Activated gamma-delta T cell treated with Interleukin-2 at 50 U/mL for 16 hours (primary cell): ENCODE results near the gene GPR68.

Experiments used
- DNase-seq: peaks from one replicate; pipeline ENCODE4 v3.0.0-alpha.2; 2020

Gene GPR68, protein sequence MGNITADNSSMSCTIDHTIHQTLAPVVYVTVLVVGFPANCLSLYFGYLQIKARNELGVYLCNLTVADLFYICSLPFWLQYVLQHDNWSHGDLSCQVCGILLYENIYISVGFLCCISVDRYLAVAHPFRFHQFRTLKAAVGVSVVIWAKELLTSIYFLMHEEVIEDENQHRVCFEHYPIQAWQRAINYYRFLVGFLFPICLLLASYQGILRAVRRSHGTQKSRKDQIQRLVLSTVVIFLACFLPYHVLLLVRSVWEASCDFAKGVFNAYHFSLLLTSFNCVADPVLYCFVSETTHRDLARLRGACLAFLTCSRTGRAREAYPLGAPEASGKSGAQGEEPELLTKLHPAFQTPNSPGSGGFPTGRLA

DNA sequence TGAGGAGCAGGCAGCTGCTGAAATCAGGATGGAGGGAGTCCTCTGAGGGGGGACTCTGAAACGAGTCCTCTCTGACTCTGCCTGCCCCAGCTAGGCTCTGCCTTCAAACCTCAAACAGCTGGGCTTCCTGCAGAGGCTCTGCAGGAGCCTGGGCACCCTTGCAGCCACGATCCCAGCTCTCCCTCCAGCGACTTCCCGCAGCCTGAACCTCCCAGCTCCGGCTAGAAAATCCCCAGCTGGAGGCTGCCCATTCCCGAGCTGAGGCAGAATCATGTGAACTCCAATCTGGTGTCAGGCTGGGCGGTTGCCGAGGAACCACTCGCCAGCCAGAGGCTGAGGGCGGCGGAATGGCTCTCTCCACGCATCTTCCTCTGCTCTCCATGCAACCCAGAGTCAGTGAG, at the start of gene GPR68:
GPR68 (minus strand) TSS at position 204 of the 401 bp plus-strand sequence. CDS start 9,654 bp downstream, outside the sequence.
- peak; percentile 34 for DNase-seq

DNA sequence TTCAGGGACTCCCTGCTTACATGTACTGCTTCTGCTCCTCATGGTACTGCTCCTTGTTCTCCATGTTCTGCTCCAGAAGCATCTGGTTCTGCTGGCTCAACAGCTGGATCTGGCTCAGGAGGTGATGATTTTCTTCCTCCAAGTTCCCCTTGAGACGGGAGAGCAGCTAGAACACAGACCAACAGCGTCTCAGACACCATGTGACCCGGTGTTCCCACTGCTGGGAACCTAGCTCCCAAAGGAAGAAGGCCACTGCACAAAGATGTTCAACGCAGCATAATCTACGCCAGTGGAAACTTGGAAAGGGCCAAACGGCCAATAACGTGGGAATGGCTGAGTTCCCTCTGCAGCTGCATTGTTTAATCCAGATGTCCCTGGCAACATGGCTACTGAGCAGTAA, 49.6 kb upstream of the GPR68 start:
- DNase-seq, result no peak

DNA sequence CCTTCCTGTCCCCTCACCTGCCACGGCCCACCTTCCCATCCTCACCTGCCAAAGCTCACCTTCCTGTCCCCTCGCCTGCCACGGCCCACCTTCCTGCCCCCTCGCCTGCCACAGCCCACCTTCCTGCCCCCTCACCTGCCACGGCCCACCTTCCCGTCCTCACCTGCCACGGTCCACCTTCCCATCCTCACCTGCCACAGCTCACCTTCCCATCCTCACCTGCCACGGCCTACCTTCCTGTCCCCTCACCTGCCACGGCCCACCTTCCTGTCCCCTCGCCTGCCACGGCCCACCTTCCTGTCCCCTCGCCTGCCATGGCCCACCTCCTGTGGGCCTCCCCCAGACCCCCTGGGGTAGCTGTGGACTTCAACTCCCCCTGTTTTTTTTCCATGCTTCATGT, 48.8 kb upstream of the GPR68 start:
- DNase-seq, result no peak

DNA sequence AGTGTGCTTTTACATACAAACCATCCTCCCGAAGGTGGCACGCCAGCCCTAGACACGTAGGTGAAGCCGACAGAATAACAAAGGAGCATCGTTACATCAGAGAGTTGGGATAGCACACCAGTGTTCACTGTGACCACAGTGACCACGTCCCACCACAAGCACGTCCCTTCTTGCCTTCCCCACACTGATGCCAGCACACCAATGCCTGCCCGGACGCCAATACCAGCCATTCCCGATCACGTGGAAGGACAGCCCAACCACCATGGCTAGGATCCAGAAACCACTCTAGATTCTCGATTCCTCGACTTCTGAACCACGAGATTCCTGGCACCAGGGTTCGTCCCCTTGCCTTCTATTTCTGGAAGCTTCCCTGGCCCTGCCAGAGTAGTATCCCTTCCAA, 48.0 kb upstream of the GPR68 start:
- DNase-seq, result no peak

DNA sequence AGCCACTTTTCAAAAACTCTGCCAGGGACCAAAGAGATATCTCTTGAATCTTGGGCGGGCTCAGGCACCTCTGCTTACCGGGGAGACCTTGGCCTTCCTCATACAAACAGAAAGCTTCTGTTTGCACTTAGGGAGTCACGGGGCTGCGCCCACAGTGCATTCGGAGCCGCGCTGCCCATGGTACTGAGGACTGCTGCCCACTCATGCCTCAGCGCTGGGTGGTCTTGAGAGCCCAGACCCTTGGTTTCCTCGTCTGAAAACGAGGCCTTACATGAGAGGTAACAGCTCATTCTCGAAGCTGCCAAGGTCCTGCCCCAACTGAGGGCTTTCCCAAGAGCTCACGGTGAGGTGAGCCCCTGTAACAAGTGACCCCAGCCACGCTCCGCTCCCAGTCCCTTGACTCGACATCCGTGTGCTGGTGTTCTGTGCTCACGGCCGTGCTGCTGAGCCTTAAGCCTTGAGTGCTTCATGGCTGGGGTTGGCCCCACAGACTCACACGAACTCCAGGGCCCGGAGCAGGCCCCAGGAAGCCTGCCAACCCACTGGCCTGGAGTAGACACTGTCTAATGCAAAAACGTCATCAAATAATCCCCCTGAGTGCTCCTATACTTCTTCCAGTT, 47.4 kb upstream of the GPR68 start:
- no peak for DNase-seq

DNA sequence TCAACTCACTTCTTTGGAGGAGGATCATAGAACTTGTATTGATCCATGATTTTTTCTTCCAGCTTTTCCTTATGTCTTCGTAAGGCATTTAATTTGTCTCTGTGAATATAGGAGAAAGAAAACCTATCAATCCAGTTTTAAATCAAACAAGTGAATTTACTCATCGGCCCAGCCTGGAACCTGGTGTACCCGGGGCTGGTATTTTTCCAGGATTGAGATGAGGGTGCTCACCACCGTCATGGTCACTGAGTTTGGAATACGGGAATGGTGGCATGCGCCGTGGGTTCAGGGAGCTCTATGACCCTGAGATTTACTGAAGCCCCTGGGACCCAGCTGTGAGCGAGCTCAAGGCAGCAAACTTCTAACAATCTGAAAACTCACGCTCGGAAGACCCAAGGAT, 46.5 kb upstream of the GPR68 start:
- DNase-seq, result no peak

DNA sequence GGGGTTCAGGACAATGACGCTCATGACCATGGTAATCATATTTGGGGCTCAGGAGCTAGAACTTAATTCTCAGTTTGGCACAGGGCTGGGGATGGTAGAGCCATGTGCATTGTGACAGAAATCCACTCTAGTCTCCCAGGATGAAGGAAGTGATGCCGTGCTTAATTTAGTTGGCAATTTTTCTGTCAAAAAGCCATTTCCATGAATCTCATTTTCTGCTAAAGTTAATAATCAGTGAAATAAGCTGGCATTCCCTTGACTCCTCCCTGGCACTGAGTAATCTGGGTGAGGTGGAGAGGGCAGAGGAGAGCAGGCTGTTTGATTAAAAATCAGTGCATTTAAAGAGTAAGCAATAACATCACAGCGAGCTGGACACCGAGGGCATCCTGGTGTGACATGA, 45.0 kb upstream of the GPR68 start:
- no peak for DNase-seq

DNA sequence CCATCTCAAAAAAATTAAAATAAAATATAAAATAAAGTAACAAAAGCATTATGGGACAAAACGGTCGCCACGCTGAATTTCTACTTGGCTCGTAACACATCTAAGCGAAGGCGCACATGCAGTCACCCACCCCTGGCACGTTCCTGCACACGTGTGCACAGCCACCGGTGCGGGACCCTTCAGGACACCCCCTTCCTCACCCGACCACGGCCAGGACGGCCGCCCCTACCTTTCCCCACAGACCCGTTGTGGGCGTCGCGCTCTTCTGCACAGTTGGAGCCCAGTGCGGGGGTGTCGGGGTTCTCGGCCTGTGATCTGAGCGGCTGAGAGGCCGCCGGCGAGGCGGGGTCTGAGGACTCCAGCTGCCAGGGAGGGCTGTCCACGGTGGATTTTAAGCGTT, 44.4 kb upstream of the GPR68 start:
- DNase-seq, result no peak

DNA sequence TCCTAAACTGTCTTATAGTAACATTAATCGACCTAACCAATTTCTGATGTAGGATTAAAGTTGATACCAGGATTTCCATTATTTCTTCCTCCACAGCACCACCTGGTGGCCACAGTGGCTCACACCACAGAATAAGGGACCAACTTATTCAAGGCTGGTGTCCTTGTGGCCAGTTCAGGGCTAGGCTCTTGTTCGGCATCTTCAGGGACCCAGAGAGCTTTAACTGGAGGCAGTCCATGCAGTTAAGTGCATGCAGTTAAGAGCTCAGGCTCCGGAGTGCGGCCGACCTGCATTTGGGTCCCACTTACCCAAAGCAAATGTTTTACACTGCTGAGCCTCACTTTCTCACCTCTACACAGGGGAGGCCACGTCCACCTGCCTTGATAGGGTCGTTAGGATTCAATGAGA, 42.0 kb upstream of the GPR68 start:
- DNase-seq, result peak; percentile 82

DNA sequence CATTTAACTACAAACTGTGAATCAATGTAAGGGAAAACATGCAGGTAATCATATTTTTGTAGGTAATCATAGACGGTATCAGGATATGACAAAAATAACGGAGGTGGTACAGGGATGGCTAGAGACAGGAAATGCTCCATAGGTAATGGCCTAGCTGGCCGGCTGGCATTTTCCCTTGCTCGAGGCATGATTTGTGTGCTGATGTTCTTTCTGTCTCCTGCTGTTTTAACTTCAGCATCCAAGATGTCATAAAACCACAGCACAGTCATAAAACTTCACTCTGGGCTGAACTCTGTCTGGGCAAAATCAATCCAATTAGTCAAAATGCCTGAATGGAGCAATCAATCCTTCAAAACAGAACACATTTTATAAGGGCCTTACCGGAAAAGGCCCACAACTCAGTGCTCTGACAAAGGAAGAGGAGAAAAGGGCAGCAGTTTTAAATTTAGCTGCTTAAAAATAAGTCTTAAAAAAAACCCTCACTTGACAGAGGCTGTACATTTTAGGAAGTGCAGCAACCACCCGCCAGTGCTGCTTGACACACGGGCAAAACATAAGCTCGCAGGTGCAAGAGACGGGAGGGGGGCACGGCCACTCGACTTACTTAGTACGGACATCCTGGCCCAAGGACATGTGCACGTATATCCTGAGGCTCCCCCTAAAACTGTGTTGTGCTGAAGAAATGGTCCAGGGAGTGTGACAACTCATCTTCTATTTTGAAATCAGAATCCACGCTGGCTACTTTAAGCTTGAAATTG, 40.5 kb upstream of the GPR68 start:
- no peak for DNase-seq

DNA sequence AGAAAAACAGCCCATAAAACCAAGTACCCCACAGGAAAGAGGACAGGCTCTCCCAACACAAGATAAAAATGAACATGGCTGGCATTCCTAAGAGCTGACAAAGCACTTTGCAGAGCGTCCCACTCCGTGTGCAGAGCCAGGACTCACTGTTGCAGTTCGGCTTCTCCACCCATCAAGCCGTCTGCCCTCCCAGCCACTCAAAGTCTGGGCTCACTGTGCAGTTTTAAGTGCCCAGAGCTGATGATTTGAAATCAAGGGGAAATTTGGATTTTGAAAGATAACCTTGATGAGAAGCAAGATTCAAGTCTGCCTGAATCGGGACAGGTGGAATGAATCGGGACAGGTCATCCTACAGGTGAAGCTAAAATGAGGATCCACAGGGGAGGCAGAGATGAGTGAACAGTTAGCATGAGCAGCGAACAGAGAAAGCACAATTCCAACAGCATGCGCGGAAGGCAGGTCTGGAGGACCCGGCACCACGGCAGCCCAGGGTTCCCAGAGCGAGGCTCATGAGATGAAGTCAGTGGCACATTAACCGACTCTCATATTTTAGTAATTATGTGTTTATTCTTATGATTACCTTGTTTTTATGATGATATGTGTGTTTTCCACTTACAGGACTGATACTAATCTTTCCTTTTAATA, 39.8 kb upstream of the GPR68 start:
- DNase-seq, result no peak

DNA sequence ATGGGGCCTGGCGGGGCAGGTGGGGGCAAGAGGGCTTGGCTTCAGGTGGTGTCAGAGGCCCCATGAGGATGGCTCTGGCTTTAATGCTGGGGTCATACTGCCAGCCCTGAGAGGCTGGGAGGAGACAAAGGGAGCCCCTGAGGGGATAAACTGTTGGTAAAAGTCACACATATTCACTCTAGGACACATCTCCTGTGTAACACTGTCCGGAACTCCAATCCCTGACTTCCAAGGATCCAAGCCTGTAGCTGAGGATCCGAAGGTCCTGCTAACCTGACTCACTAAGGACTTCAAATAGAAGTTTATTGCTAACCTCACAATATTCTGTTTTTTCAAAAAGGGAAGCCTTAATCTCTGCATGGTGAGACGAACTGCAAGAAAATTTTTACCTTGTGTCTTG, 39.2 kb upstream of the GPR68 start:
- DNase-seq, result no peak

DNA sequence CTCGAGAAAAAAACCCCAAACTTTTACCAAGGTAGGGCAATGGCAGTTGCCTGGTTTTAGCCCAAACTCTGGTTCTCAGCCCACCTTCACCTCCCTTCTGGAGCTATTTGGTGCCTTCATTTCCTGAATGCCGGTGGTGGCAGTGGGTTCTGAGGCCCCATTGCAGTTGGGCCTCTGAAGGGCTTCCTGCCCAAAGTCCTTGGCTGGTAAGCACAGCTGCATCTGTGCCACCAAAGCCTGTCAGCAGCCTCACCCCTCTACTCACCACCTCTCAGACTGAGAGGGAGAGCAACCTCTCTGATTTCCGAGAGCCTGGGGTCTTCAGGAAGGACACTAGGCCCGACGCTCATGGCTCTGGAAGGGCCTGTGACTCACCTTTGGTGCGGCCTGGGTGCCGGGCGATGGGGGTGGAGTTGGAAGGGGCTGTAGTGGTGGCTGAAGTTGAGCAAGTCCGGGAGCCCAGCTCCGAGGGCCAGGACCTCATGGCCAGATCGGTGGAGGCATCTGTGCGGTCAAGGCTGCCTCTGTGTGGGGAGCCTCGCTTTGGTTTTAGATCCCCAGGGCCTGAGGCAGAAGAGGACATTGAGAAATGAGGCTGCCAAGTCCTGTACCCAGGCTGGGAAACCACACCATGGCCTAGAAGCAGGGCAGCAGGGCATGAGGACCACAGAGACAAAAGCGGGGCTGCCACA, 38.6 kb upstream of the GPR68 start:
- DNase-seq, result no peak

DNA sequence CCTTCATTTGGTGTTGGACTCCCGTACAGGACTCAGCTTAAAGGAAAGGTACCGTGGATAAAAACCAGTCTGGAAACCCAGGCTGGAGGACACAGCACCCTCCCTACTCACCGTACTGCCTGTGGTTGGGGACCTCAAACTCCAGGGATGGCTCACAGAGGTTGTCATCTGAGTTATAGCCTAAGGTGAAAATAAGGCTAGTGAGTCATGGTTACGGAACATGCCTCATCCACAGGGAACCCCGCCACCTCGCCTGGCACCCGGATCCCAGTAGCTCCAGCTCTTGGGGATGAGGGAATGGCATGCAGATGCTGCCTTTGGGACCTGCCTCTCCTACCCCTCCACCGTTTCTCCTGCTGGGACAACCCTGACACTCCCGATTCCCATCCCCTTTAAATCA, 36.8 kb upstream of the GPR68 start:
- DNase-seq, result no peak

DNA sequence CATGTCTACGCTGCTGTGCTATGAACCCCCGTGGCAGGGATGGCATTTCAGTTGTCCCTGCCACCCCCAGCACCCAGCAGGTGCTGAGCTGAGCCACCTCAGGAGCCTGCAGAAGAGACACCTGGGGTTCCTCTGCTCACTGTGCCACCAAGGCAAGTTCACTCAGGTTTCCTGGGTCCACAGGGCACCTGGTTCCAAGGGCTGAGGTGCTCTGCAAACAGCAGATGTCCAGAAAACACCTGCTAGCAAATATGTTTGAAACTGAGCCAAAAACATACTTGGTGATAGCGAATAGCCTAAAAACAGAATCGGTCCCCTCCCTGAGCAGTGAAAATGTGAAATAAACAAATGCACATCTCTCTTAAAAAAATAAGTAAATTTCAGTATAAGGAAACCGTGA, 35.6 kb upstream of the GPR68 start:
- DNase-seq, result no peak

DNA sequence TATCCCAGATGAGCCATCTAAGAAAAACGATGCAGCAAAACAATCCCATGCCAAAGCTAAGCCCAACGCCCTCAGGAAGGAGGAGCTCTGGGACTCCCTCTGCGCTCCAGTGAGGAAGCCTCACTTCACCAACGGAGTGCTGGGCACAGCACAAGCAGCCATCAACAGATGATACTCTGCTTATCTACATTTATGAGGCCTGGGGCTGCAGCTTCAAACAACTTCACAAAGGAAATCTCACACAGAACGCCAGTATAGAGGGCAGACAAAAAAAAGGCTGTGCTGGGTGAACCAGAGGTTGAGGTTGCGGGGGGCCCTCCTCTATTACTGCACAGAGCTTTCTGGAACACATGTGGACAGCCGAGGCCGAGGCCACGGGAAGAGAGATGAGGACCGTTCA, 34.9 kb upstream of the GPR68 start:
- no peak for DNase-seq

DNA sequence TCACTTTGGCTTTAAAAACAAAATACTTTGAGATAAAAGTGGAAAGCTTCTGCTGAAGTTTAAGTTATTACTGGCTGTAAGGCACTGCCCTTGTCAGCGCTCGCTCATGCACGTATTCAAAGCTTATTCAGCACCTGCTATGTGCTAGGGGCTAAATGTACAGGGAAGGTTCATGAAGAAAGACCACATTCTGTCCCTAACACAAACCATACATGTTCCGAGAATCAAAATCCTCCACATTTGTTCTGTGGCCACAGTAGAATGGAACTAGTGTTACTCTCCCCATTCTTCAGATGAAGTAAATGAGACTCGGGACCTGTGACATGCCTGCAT, 33.8 kb upstream of the GPR68 start:
- DNase-seq, result no peak

DNA sequence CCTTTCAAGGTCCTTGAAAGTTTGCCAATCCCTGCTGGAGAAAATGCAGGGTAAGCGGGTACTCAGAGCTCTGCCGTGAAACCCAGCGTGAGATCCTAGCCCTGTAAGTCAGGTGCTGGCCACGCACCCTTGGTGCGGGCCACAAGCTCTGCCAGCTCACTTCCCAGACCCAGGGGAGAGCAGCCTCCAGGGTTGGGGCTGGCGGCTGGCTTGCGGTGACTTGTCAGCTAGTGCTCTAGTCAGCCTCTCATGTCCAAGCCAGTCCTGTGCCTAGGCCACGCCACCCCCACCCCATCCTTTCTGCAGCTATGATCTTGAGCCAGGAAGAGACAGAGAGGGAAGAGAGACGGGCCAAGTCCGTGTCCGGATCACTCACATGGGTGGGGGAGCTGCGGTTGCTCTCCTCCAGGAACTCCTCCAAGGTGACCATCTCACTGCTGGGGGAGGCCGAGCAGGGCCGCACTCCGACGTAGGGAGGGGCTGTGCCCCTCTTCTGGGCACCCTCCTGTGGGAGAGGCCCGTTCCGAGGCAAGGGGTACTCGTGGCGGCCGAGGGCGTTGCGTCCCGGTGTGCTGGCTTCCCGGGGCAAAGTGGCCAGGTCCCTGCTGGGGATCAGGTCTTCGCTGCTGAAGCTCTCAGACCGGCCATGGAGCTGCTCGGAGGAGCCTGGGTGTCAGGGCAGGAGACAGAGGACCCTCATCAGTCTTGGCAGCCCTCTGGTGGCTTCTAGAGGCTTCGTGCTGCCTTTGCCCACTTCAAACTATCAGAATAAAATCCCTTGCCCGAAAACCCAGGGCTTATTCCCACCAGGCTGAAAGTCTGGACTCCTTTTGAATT, 33.3 kb upstream of the GPR68 start:
- no peak for DNase-seq

DNA sequence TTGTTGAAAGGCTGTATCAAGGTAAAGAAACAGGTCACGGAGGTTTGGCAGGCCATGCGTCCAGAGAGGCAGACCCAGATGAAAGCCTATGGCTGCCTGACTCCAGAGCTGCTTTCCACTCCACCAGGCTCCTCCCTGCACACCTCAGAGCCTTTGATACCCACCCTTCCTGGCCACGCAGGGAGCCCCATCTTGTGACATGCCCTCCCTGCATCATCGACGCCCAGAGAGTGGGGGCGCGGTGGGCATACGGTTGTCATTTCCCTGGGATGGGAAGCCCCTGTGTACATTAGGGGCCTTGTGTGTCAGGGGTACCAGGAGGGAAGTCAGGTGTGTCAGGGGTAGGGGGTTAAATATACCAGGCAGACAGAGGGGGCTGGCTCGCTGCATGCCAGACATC, 30.3 kb upstream of the GPR68 start:
- DNase-seq, result no peak

DNA sequence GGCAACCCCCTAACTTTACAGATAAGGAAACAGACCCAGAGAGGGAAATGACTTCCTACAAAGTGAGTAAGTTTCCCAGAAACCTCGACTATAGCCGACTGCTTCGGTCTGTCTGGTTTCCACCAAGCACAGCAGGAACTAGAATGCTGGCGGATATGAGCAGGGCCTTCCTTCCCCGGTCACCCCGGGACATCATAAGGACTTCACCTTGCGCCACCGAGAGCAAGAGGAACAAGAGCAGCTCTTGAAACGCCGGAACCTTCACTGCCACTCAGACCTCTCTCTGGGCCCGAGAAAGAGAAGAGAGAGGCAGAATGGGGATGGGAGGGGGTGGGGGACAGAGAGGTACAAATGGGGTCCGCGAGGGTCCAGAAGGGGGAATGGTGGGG, 29.4 kb upstream of the GPR68 start:
- no peak for DNase-seq

DNA sequence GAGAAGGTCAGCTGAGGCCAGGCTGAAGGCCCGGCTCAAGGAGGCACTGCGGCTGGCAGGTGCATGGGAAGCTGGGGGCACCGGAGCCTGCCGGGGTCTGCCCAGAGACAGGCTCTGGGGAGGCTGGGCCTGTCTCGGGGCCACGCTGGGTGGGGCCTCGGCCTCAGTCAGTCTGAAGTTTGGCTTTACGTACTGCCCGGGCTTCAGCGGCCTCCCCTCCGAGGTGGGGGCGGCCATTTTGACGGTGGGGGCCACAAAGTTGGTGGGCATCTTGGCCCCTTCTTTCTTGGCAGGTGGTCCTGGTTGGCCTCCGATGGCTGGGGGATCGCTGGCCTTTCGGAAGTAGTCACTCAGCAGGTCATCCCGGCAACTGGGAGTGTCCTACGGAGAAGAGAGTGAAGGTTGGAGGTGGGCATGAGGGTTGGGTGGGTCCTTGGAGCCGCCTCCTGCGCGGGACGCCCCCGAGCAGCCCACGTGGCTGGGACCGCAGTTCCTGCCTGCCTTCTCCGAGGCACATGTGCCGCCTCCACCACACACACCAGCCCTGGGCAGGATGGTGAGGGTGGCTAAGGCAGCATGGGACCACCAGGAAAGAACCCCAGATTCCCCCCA, 28.9 kb upstream of the GPR68 start:
- no peak for DNase-seq
